ENCODE data around the gene YIPF2. TPM values are rescaled to one million over a fixed set of nuclear protein-coding genes. Genes with fewer than 3 reads are reported as not detected.

YIPF2 gene
- total RNA-seq (10 to 100 TPM in 4 of 5 donors, under 1 TPM in 1; 0.58 to 72.3 (median 52.6) TPM), polyA plus RNA-seq (10 to 100 TPM; 19.1 to 28.6 (median 28.6) TPM)
- long read RNA-seq, donor 1, transcript YIPF2-204 (10 exons, 1,550 nt): major isoform, 5 of 7 reads
- long read RNA-seq, donor 1, partial matches to known transcripts: 0 of 7 reads
- long read RNA-seq, donor 1, other reads (novel, unspliced or antisense): 0 of 7 reads
- long read RNA-seq, donor 2, transcript YIPF2-204 (10 exons, 1,550 nt): major isoform, 6 of 7 reads
- long read RNA-seq, donor 2, partial matches to known transcripts: 0 of 7 reads
- long read RNA-seq, donor 2, other reads (novel, unspliced or antisense): 0 of 7 reads
- long read RNA-seq, donor 3, partial matches to known transcripts: 0 of 2 reads
- long read RNA-seq, donor 3, other reads (novel, unspliced or antisense): 0 of 2 reads
- long read RNA-seq, donor 4, partial matches to known transcripts: 0 of 1 reads
- long read RNA-seq, donor 4, other reads (novel, unspliced or antisense): 0 of 1 reads
- long read RNA-seq, donor 5, partial matches to known transcripts: 5 of 12 reads
- long read RNA-seq, donor 5, other reads (novel, unspliced or antisense): 0 of 12 reads
- long read RNA-seq, donor 6, transcript YIPF2-204 (10 exons, 1,550 nt): major isoform, 6 of 51 reads
- long read RNA-seq, donor 6, partial matches to known transcripts: 43 of 51 reads
- long read RNA-seq, donor 6, other reads (novel, unspliced or antisense): 0 of 51 reads
- long read RNA-seq, donor 7, partial matches to known transcripts: 0 of 7 reads
- long read RNA-seq, donor 7, other reads (novel, unspliced or antisense): 0 of 7 reads
- long read RNA-seq, donor 8, partial matches to known transcripts: 0 of 3 reads
- long read RNA-seq, donor 8, other reads (novel, unspliced or antisense): 0 of 3 reads
- long read RNA-seq, donor 9, partial matches to known transcripts: 0 of 6 reads
- long read RNA-seq, donor 9, other reads (novel, unspliced or antisense): 0 of 6 reads
- long read RNA-seq, donor 10, partial matches to known transcripts: 7 of 7 reads
- long read RNA-seq, donor 10, other reads (novel, unspliced or antisense): 0 of 7 reads

DNA sequence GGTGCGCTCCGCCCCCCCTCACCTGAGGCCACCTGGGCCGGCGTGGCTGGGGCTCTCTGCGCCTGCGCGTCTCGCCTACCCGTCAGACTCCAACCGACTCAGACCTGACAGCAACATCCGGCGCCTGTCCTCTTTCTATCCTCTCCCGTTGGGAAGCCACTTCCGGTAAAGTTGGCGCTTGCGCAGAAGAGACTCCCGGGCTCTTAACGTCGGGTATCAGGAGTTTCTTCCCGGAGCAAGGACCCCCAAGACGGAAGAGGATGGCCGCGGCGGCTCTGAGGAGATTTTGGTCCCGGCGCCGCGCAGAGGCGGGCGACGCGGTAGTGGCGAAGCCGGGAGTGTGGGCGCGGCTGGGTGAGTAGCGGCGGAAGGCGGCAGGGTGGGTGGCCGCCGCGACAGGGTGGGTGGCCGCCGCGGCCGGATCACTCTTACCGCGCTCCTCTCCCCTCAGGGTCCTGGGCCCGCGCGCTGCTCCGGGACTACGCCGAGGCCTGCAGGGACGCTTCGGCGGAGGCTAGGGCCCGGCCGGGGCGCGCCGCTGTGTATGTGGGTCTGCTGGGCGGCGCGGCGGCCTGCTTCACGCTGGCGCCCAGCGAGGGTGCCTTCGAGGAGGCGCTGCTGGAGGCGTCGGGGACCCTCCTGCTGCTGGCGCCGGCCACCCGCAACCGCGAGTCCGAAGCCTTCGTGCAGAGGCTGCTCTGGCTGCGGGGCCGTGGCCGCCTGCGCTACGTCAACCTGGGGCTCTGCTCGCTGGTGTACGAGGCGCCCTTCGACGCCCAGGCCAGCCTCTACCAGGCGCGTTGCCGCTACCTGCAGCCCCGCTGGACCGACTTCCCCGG lies at the start of gene YIPF2, which contains the start of gene TIMM29:
Gene YIPF2, minus strand, starts transcription at position 77 of the 839 bp plus-strand sequence. CDS start 229 bp downstream, outside the sequence.
Gene TIMM29, plus strand, starts transcription at position 249 of the 839 bp plus-strand sequence. Its CDS starts 12 bp downstream, at position 261.
- TF ChIP-seq EP300 (IDR thresholded peaks at IDR 0.05) (no peak), POLR2AphosphoS5 (IDR thresholded peaks at IDR 0.05) (peak; percentile 48 to 93 (median 75))
- intact Hi-C loops (cut with DNase I; ENCODE audit: low total_unique reads): loop anchor here (10.0 kb wide), 1 partner anchor 54 kb away; the partner anchor contains the start of gene CARM1
- WGBS, 5 donors: 0 to 1% (median 1%) methylated on average over 26 to 95 of the region's 96 CpGs
- Histone ChIP-seq H3K27me3 (no peaks in the 10 kb centered on the region), H3K4me3 (peak within 1 kb of the TSS; percentile 69 to 100 (median 98)), H3K36me3 (peaks cover 10 to 46% (median 41%) of the 10 kb centered on the region in 4 donors), H3K4me1 (peaks cover 19 to 58% (median 44%) of the 10 kb centered on the region in 4 donors), H3K9me3 (no peaks in the 10 kb centered on the region), H3K27ac (peak within 1 kb of the TSS; percentile 83 to 94 (median 89))
- peak; percentile 98 to 99 for DNase-seq

DNA sequence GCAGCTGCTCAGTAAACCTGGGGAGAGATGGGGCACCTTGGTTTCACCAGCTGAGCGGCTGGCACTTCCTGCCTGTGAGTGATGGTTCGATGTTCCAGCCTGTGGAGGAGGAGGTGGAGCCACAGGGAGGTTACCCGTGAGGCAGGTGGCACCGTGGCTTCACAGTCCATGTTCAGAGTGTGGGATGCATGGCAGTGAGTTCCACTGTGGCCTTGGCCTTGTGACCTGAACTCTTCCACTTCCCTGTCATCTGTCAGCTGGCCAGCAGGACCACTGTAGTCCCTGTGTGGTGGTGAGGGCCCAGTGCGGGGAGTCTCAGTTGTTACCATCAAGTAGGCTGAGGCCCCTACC lies 49.3 kb upstream of the YIPF2 start:
- H3K4me3 ChIP-seq: no peak overlapping the region
- H3K27ac ChIP-seq: no peak overlapping the region
- H3K27me3 ChIP-seq: no peaks in the 10 kb centered on the region
- peaks cover 23 to 46% (median 30%) of the 10 kb centered on the region in 4 donors for H3K4me1 ChIP-seq
- no peak for DNase-seq
- no peaks in the 10 kb centered on the region for H3K9me3 ChIP-seq
- TF ChIP-seq POLR2AphosphoS5 (IDR thresholded peaks at IDR 0.05): no peak
- TF ChIP-seq EP300 (IDR thresholded peaks at IDR 0.05): no peak
- no peak for TF ChIP-seq POLR2A (IDR thresholded peaks at IDR 0.05)
- TF ChIP-seq, protein P1, sequence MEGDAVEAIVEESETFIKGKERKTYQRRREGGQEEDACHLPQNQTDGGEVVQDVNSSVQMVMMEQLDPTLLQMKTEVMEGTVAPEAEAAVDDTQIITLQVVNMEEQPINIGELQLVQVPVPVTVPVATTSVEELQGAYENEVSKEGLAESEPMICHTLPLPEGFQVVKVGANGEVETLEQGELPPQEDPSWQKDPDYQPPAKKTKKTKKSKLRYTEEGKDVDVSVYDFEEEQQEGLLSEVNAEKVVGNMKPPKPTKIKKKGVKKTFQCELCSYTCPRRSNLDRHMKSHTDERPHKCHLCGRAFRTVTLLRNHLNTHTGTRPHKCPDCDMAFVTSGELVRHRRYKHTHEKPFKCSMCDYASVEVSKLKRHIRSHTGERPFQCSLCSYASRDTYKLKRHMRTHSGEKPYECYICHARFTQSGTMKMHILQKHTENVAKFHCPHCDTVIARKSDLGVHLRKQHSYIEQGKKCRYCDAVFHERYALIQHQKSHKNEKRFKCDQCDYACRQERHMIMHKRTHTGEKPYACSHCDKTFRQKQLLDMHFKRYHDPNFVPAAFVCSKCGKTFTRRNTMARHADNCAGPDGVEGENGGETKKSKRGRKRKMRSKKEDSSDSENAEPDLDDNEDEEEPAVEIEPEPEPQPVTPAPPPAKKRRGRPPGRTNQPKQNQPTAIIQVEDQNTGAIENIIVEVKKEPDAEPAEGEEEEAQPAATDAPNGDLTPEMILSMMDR (IDR thresholded peaks at IDR 0.05): no peak
- WGBS, 5 donors: 71 to 85% (median 76%) methylated on average over 4 to 5 of the region's 5 CpGs
- intact Hi-C loops (cut with DNase I; ENCODE audit: low total_unique reads): no loop called here
- H3K36me3 ChIP-seq: peaks cover 0 to 6% (median 2%) of the 10 kb centered on the region in 4 donors

DNA sequence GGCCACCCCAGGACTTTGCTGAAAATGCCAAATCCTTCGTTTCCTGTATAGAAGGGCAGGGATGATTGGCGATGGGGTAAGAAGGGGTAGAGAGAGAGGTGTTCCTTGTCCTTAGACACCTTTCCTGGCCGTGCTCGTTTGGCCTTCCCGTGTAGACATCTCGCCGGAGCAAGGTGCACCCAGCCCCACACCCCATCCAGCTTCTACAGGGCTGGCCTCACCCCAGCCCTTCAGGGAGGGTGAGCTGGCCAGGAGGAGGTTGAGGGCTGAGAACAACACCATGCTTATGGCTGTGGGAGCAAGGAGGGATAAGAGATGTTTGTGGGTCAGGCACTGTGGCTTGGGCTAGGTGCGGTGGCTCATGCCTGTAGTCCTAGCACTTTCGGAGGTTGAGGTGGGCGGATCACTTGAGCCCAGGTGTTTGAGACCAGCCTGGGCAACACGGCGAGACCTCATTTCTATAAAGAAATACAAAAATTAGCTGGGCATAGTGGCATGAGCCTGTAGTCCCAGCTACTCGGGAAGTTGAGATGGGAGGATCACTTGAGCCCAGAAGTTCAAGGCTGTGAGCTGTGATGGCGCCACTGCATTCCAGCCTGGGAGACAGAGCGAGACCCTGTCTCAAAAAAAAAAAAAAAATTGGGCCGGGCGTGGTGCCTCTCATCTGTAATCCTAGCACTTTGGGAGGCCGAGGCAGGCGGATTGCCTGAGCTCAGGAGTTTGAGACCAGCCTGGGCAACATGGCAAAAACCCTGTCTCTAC lies 47.9 kb upstream of the YIPF2 start:
- Histone ChIP-seq H3K27ac (peak overlapping the region; percentile 58 to 80 (median 76)), H3K4me1 (peaks cover 23 to 46% (median 30%) of the 10 kb centered on the region in 4 donors), H3K9me3 (no peaks in the 10 kb centered on the region), H3K36me3 (peaks cover 0 to 2% (median 0%) of the 10 kb centered on the region in 4 donors), H3K27me3 (no peaks in the 10 kb centered on the region), H3K4me3 (peak overlapping the region; percentile 6 to 27 (median 8))
- 50 to 63% (median 56%) methylated on average over 19 of the region's 19 CpGs for WGBS, 5 donors
- peak; percentile 34 to 46 for DNase-seq
- TF ChIP-seq EP300 (IDR thresholded peaks at IDR 0.05) (no peak), POLR2AphosphoS5 (IDR thresholded peaks at IDR 0.05) (no peak)
- TF ChIP-seq, protein P1 (IDR thresholded peaks at IDR 0.05): no peak
- intact Hi-C loops (cut with DNase I; ENCODE audit: low total_unique reads): no loop called here
